Pancreas (tissue), 10 donors: ENCODE results near the gene LINC00305. TPM values are rescaled to one million over a fixed set of nuclear protein-coding genes. Genes with fewer than 3 reads are reported as not detected.

ENCODE experiments used
- ATAC-seq, 4 donors: fragments of 200-7000 bp; cut with Tn5 transposase; one replicate each; pipeline versions ENCODE4 v1.8.0 to v1.9.1; 2020; ENCODE audit warnings: mild to moderate bottlenecking in 4 of 4, moderate library complexity in 4 of 4
- DNase-seq, 6 donors: peaks; one replicate each; pipeline ENCODE4 v3.0.0-alpha.2; 2020
- FAIRE-seq: peaks from 2 replicates; lab custom pipeline; 2012; peaks lifted over from hg19 to GRCh38; lab: Jason Lieb, UNC
- H3K27ac ChIP-seq, 4 donors: fragments of 200-600 bp; sonication (generic); 1 replicate in 3 of 4; 2 replicates in 1 of 4; pipeline versions ENCODE4 v1.5.0 to v1.8.0; 2020
- H3K27me3 ChIP-seq, 4 donors: fragments of 200-600 bp; one replicate each; pipeline ENCODE4 v1.8.0; 2021
- H3K36me3 ChIP-seq, 3 donors: fragments of 200-600 bp; sonication (generic) in 1 of 3; one replicate each; pipeline versions ENCODE4 v1.5.0 to v1.8.0; 2020 to 2021
- H3K4me1 ChIP-seq, 3 donors: fragments of 200-600 bp; one replicate each; pipeline ENCODE4 v1.8.0; 2021
- H3K4me3 ChIP-seq, 4 donors: fragments of 200-600 bp; sonication (generic) in 2 of 4; one replicate each; pipeline versions ENCODE4 v1.5.0 to v1.8.0; 2020 to 2021
- H3K9me3 ChIP-seq, 4 donors: fragments of 200-600 bp; one replicate each; pipeline ENCODE4 v1.8.0; 2021
- CTCF ChIP-seq, 4 donors: fragments of 200-600 bp; sonication (generic) in 3 of 4; IDR thresholded peaks; one replicate each; pipeline versions ENCODE4 v1.5.0 to v1.8.0; 2021; ENCODE audit warnings: antibody characterized with exemption in 4 of 4
- WGBS, 2 donors: extraction: QIAGEN DNeasy Blood & Tissue Kit; methylation state at CpG; one replicate each; pipeline ENCODE4 v1.1.7; 2013; 5-methylcytosine and 5-hydroxymethylcytosine counted together
- intact Hi-C, 3 donors: fragments of 100-400 bp; cut with DNase I; formaldehyde crosslinking; loops; one replicate each; pipeline versions ENCODE4 v1.11.1 to v1.14.2; 2022
- polyA plus RNA-seq, 2 donors: library from polyadenylated mRNA; stranded (reverse); fragments of 200-250 nt; gene quantifications; one replicate each; pipeline ENCODE4 v1.2.3, GENCODE V29; 2013
- total RNA-seq, 6 donors: library from RNA; stranded (reverse); fragmentation: NEBNext Ultra II Directional in 4 of 6; extraction: Animal tissue kit (Norgen Biotek cat#: 25700) in 4 of 6; gene quantifications; one replicate each; pipeline versions ENCODE4 v1.2.1 to v1.2.4, GENCODE V29; 2021 to 2023
- donor health status: healthy with polysubstance abuse.
- donor health status: DM: no; HTN: no; CAD: no; lungs with moderate emphysema.
- donor health status: DM: no; HTN: no; CAD: no.
- donor health status: control.
- donor health status: control.
- donor health status: Bipolar disorder and iron deficiency.
- donor health status: DM: yes; HTN: yes; CAD: no.
- donor health status: DM: no; HTN: no; CAD: no.
- donor health status: DM: no; HTN: no; CAD: no.
- donor health status: DM: yes; HTN: yes; CAD: no.

The LINC00305 gene
- total and polyA plus RNA-seq, 8 donors = 0.09 to 0.23 TPM; not detected in 6

- FAIRE-seq = no peak
Observed at GRCh38 chr18:64137914-64138313, 11.0 kb downstream of the LINC00305 start.

GRCh38 chr18:64134044-64134747 is 14.7 kb downstream of the LINC00305 start:
- no peak for TF ChIP-seq CTCF (IDR thresholded peaks at IDR 0.05)
- no peak overlapping the region for H3K4me3 ChIP-seq
- ATAC-seq (peak in 3 of 4 donors; percentile 55 to 77 (median 61)), DNase-seq (no peak), FAIRE-seq (no peak)
- no peaks in the 10 kb centered on the region for H3K4me1 ChIP-seq
- H3K9me3 ChIP-seq = no peaks in the 10 kb centered on the region
- H3K27me3 ChIP-seq = no peaks in the 10 kb centered on the region
- no peaks in the 10 kb centered on the region for H3K36me3 ChIP-seq
- 56 to 61% methylated on average over 6 of the region's 6 CpGs for WGBS, 2 donors
- intact Hi-C loops = no loop called here
- peak overlapping the region in 3 of 4 donors; percentile 22 to 52 (median 47) for H3K27ac ChIP-seq

More at GRCh38 chr18:64137914-64138313, 11.0 kb downstream of the LINC00305 start:
- H3K4me3 ChIP-seq = no peak overlapping the region
- intact Hi-C loops = no loop called here
- no peak overlapping the region for H3K27ac ChIP-seq
- H3K27me3 ChIP-seq = no peaks in the 10 kb centered on the region
- H3K4me1 ChIP-seq = no peaks in the 10 kb centered on the region
- WGBS, 2 donors = 53 to 65% methylated on average over 1 of the region's 1 CpG
- DNase-seq = no peak
- TF ChIP-seq CTCF (IDR thresholded peaks at IDR 0.05) = no peak
- no peaks in the 10 kb centered on the region for H3K9me3 ChIP-seq
- no peaks in the 10 kb centered on the region for H3K36me3 ChIP-seq
- no peak for ATAC-seq

- WGBS, 2 donors = 68 to 80% methylated on average over 2 of the region's 2 CpGs
Observed at GRCh38 chr18:64132871-64133270, 16.0 kb downstream of the LINC00305 start.

GRCh38 chr18:64131314-64131713 is 17.6 kb downstream of the LINC00305 start:
- no peak for TF ChIP-seq CTCF (IDR thresholded peaks at IDR 0.05)
- intact Hi-C loops = no loop called here
- no peak for ATAC-seq
- WGBS, 2 donors = 86 to 91% methylated on average over 2 of the region's 2 CpGs
- H3K27me3 ChIP-seq = no peaks in the 10 kb centered on the region
- DNase-seq = no peak
- no peak for FAIRE-seq
- H3K36me3 ChIP-seq = no peaks in the 10 kb centered on the region
- no peak overlapping the region for H3K4me3 ChIP-seq
- H3K9me3 ChIP-seq = no peaks in the 10 kb centered on the region
- H3K27ac ChIP-seq = no peak overlapping the region
- H3K4me1 ChIP-seq = no peaks in the 10 kb centered on the region

More at GRCh38 chr18:64132871-64133270, 16.0 kb downstream of the LINC00305 start:
- H3K27ac ChIP-seq = no peak overlapping the region
- no peaks in the 10 kb centered on the region for H3K36me3 ChIP-seq
- no peak for ATAC-seq
- no peak for FAIRE-seq
- H3K9me3 ChIP-seq = no peaks in the 10 kb centered on the region
- TF ChIP-seq CTCF (IDR thresholded peaks at IDR 0.05) = no peak
- no peak for DNase-seq
- no peaks in the 10 kb centered on the region for H3K4me1 ChIP-seq
- no peaks in the 10 kb centered on the region for H3K27me3 ChIP-seq
- intact Hi-C loops = no loop called here
- H3K4me3 ChIP-seq = no peak overlapping the region

- FAIRE-seq (no peak), ATAC-seq (no peak), DNase-seq (no peak)
- no peaks in the 10 kb centered on the region for H3K9me3 ChIP-seq
- H3K4me3 ChIP-seq = no peak overlapping the region
- 30 to 42% methylated on average over 2 of the region's 2 CpGs for WGBS, 2 donors
- no peaks in the 10 kb centered on the region for H3K4me1 ChIP-seq
- intact Hi-C loops = no loop called here
- no peaks in the 10 kb centered on the region for H3K36me3 ChIP-seq
- TF ChIP-seq CTCF (IDR thresholded peaks at IDR 0.05) = no peak
- H3K27ac ChIP-seq = no peak overlapping the region
- no peaks in the 10 kb centered on the region for H3K27me3 ChIP-seq
Observed at GRCh38 chr18:64127172-64127571, 21.7 kb downstream of the LINC00305 start.
